ENCODE data around the gene TERB1.

The TERB1 gene

GRCh38 chr16:66801320-66802105 is at the start of gene TERB1:
TSS of gene TERB1 (minus strand) at chr16:66801584. CDS start at chr16:66796798, 4,786 bp downstream.
- H3K4me3 ChIP-seq (ENCODE audit: low read length, poor library complexity, severe bottlenecking): no peak within 1 kb of the TSS
- no peaks in the 10 kb centered on the region for H3K9me2 ChIP-seq (replicated peaks; ENCODE audit: low read depth, low read length)
- H3K4me1 ChIP-seq (ENCODE audit: insufficient read depth, low read length, poor library complexity, severe bottlenecking): no peaks in the 10 kb centered on the region
- no peak for TF ChIP-seq EZH2phosphoT487 (IDR thresholded peaks at IDR 0.05; ENCODE audit: borderline replicate concordance)
- TF ChIP-seq CTCF (conservative IDR thresholded peaks at IDR 0.05; ENCODE audit: low read length): no peak
- no peak within 1 kb of the TSS for H2AFZ ChIP-seq (ENCODE audit: low read length)
- H3K4me2 ChIP-seq (ENCODE audit: low read depth, low read length, poor library complexity, severe bottlenecking): no peak within 1 kb of the TSS
- no peaks in the 10 kb centered on the region for H4K20me1 ChIP-seq (ENCODE audit: insufficient read depth, low read length, poor library complexity, severe bottlenecking)
- no peaks in the 10 kb centered on the region for H3F3A ChIP-seq (ENCODE audit: low read depth)
- no peak within 1 kb of the TSS for H3K9ac ChIP-seq (ENCODE audit: low read depth, low read length, poor library complexity, severe bottlenecking)
- no peaks in the 10 kb centered on the region for H3K79me2 ChIP-seq (ENCODE audit: insufficient read depth, low read length)
- H3K36me3 ChIP-seq (ENCODE audit: insufficient read depth, low read length): peaks cover 29% of the 10 kb centered on the region; the same call in 1 of the 2 replicates
- H3K9me3 ChIP-seq (ENCODE audit: insufficient read depth, low read depth, low read length): no peaks in the 10 kb centered on the region
- no peaks in the 10 kb centered on the region for H3K27me3 ChIP-seq (ENCODE audit: insufficient read depth, low read length, poor library complexity, severe bottlenecking)

GRCh38 chr16:66850115-66850815 is 48.9 kb upstream of the TERB1 start:
- Histone ChIP-seq H3K4me2 (ENCODE audit: low read depth, low read length, poor library complexity, severe bottlenecking) (no peak overlapping the region), H3K36me3 (ENCODE audit: insufficient read depth, low read length) (no peaks in the 10 kb centered on the region)

GRCh38 chr16:66849549-66849948 is 48.2 kb upstream of the TERB1 start:
- no peaks in the 10 kb centered on the region for H3K27me3 ChIP-seq (ENCODE audit: insufficient read depth, low read length, poor library complexity, severe bottlenecking)
- H3K9me3 ChIP-seq (ENCODE audit: insufficient read depth, low read depth, low read length): no peaks in the 10 kb centered on the region
- no peak overlapping the region for H2AFZ ChIP-seq (ENCODE audit: low read length)
- H3K9me2 ChIP-seq (replicated peaks; ENCODE audit: low read depth, low read length): no peaks in the 10 kb centered on the region
- H3K36me3 ChIP-seq (ENCODE audit: insufficient read depth, low read length): no peaks in the 10 kb centered on the region
- H3K4me3 ChIP-seq (ENCODE audit: low read length, poor library complexity, severe bottlenecking): no peak overlapping the region
- H3K9ac ChIP-seq (ENCODE audit: low read depth, low read length, poor library complexity, severe bottlenecking): no peak overlapping the region
- H3K79me2 ChIP-seq (ENCODE audit: insufficient read depth, low read length): no peaks in the 10 kb centered on the region
- no peaks in the 10 kb centered on the region for H3F3A ChIP-seq (ENCODE audit: low read depth)
- H3K4me2 ChIP-seq (ENCODE audit: low read depth, low read length, poor library complexity, severe bottlenecking): no peak overlapping the region
- no peaks in the 10 kb centered on the region for H3K4me1 ChIP-seq (ENCODE audit: insufficient read depth, low read length, poor library complexity, severe bottlenecking)
- TF ChIP-seq EZH2phosphoT487 (IDR thresholded peaks at IDR 0.05; ENCODE audit: borderline replicate concordance): no peak
- TF ChIP-seq CTCF (conservative IDR thresholded peaks at IDR 0.05; ENCODE audit: low read length): no peak
- no peaks in the 10 kb centered on the region for H4K20me1 ChIP-seq (ENCODE audit: insufficient read depth, low read length, poor library complexity, severe bottlenecking)

More at GRCh38 chr16:66850115-66850815, 48.9 kb upstream of the TERB1 start:
- Histone ChIP-seq H3K4me3 (ENCODE audit: low read length, poor library complexity, severe bottlenecking) (no peak overlapping the region), H3K79me2 (ENCODE audit: insufficient read depth, low read length) (no peaks in the 10 kb centered on the region), H3K4me1 (ENCODE audit: insufficient read depth, low read length, poor library complexity, severe bottlenecking) (no peaks in the 10 kb centered on the region), H3F3A (ENCODE audit: low read depth) (no peaks in the 10 kb centered on the region), H3K9ac (ENCODE audit: low read depth, low read length, poor library complexity, severe bottlenecking) (no peak overlapping the region), H2AFZ (ENCODE audit: low read length) (no peak overlapping the region), H4K20me1 (ENCODE audit: insufficient read depth, low read length, poor library complexity, severe bottlenecking) (no peaks in the 10 kb centered on the region), H3K9me2 (replicated peaks; ENCODE audit: low read depth, low read length) (no peaks in the 10 kb centered on the region), H3K9me3 (ENCODE audit: insufficient read depth, low read depth, low read length) (no peaks in the 10 kb centered on the region), H3K27me3 (ENCODE audit: insufficient read depth, low read length, poor library complexity, severe bottlenecking) (no peaks in the 10 kb centered on the region)
- TF ChIP-seq EZH2phosphoT487 (IDR thresholded peaks at IDR 0.05; ENCODE audit: borderline replicate concordance) (no peak), CTCF (conservative IDR thresholded peaks at IDR 0.05; ENCODE audit: low read length) (no peak)

All from Loucy (cell line).